Parathyroid adenoma (tissue), 2 donors: ENCODE measurements around the gene AGBL4.

Source experiments
- H2AFZ ChIP-seq: fragments of 300-600 bp; sonication (generic); one replicate; pipeline ENCODE4 v1.7.0; 2017; ENCODE audit warnings: antibody characterized with exemption, mild to moderate bottlenecking
- H3K27ac ChIP-seq: fragments of 300-600 bp; sonication (generic); one replicate; pipeline ENCODE4 v1.7.0; 2017
- H3K27me3 ChIP-seq: fragments of 300-600 bp; sonication (generic); one replicate; pipeline ENCODE4 v1.7.0; 2017; ENCODE audit warnings: low read length; ENCODE audit not compliant: control insufficient read depth, insufficient read depth
- H3K36me3 ChIP-seq: fragments of 300-600 bp; sonication (generic); one replicate; pipeline ENCODE4 v1.7.0; 2017; ENCODE audit warnings: low read length; ENCODE audit not compliant: control insufficient read depth, insufficient read depth
- H3K4me1 ChIP-seq: fragments of 300-600 bp; sonication (generic); one replicate; pipeline ENCODE4 v1.7.0; 2017; ENCODE audit warnings: control low read depth
- H3K4me2 ChIP-seq: fragments of 300-600 bp; sonication (generic); one replicate; pipeline ENCODE4 v1.7.0; 2017; ENCODE audit warnings: low read length
- H3K4me3 ChIP-seq: fragments of 300-600 bp; sonication (generic); one replicate; pipeline ENCODE4 v1.7.0; 2017; ENCODE audit warnings: low read depth, low read length
- H3K79me2 ChIP-seq: fragments of 300-600 bp; sonication (generic); one replicate; pipeline ENCODE4 v1.7.0; 2017; ENCODE audit warnings: control low read depth
- H3K9ac ChIP-seq: fragments of 300-600 bp; sonication (generic); one replicate; pipeline ENCODE4 v1.7.0; 2017; ENCODE audit warnings: mild to moderate bottlenecking
- H3K9me3 ChIP-seq: fragments of 300-600 bp; sonication (generic); one replicate; pipeline ENCODE4 v1.7.0; 2017; ENCODE audit warnings: low read length; ENCODE audit not compliant: control insufficient read depth
- TF ChIP-seq, protein P1 (sequence below): fragments of 300-600 bp; sonication (generic); IDR thresholded peaks from one replicate; pipeline ENCODE4 v1.7.0; 2017; ENCODE audit warnings: antibody characterized with exemption, mild to moderate bottlenecking
- donor health status: primary hyperparathyroidism.

The AGBL4 gene

GRCh38 chr1:48817505-48818114, 1206.1 kb downstream of the AGBL4 start:
- Histone ChIP-seq H3K27ac (no peak overlapping the region), H3K4me1 (no peaks in the 10 kb centered on the region), H3K79me2 (no peaks in the 10 kb centered on the region), H3K9me3 (no peaks in the 10 kb centered on the region), H3K4me3 (no peak overlapping the region), H3K4me2 (no peak overlapping the region), H3K36me3 (no peaks in the 10 kb centered on the region), H3K9ac (no peak overlapping the region), H3K27me3 (no peaks in the 10 kb centered on the region), H2AFZ (no peak overlapping the region)
- TF ChIP-seq, protein P1, sequence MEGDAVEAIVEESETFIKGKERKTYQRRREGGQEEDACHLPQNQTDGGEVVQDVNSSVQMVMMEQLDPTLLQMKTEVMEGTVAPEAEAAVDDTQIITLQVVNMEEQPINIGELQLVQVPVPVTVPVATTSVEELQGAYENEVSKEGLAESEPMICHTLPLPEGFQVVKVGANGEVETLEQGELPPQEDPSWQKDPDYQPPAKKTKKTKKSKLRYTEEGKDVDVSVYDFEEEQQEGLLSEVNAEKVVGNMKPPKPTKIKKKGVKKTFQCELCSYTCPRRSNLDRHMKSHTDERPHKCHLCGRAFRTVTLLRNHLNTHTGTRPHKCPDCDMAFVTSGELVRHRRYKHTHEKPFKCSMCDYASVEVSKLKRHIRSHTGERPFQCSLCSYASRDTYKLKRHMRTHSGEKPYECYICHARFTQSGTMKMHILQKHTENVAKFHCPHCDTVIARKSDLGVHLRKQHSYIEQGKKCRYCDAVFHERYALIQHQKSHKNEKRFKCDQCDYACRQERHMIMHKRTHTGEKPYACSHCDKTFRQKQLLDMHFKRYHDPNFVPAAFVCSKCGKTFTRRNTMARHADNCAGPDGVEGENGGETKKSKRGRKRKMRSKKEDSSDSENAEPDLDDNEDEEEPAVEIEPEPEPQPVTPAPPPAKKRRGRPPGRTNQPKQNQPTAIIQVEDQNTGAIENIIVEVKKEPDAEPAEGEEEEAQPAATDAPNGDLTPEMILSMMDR, result peak; percentile 77

GRCh38 chr1:48810740-48811139, 1213.0 kb downstream of the AGBL4 start:
- Histone ChIP-seq H3K27ac (no peak overlapping the region), H2AFZ (no peak overlapping the region), H3K9ac (no peak overlapping the region), H3K4me2 (no peak overlapping the region), H3K79me2 (no peaks in the 10 kb centered on the region), H3K4me3 (no peak overlapping the region), H3K9me3 (no peaks in the 10 kb centered on the region), H3K27me3 (no peaks in the 10 kb centered on the region), H3K36me3 (no peaks in the 10 kb centered on the region), H3K4me1 (no peaks in the 10 kb centered on the region)
- TF ChIP-seq, protein P1, result no peak

- Histone ChIP-seq H3K79me2 (no peaks in the 10 kb centered on the region), H2AFZ (no peak overlapping the region), H3K36me3 (no peaks in the 10 kb centered on the region), H3K9ac (no peak overlapping the region), H3K27ac (no peak overlapping the region), H3K9me3 (no peaks in the 10 kb centered on the region), H3K27me3 (no peaks in the 10 kb centered on the region), H3K4me3 (no peak overlapping the region), H3K4me1 (no peaks in the 10 kb centered on the region), H3K4me2 (no peak overlapping the region)
- TF ChIP-seq, protein P1, result no peak
Measured at GRCh38 chr1:48808496-48808895, 1215.3 kb downstream of the AGBL4 start.

GRCh38 chr1:48807554-48808260, 1216.0 kb downstream of the AGBL4 start:
- Histone ChIP-seq H3K36me3 (no peaks in the 10 kb centered on the region), H3K27ac (no peak overlapping the region), H2AFZ (no peak overlapping the region), H3K4me1 (no peaks in the 10 kb centered on the region), H3K27me3 (no peaks in the 10 kb centered on the region), H3K4me3 (no peak overlapping the region), H3K4me2 (no peak overlapping the region), H3K79me2 (no peaks in the 10 kb centered on the region), H3K9me3 (no peaks in the 10 kb centered on the region), H3K9ac (no peak overlapping the region)
- TF ChIP-seq, protein P1, result no peak

- TF ChIP-seq, protein P1, result no peak
- Histone ChIP-seq H3K27ac (no peak overlapping the region), H3K9me3 (no peaks in the 10 kb centered on the region), H3K4me2 (no peak overlapping the region), H3K79me2 (no peaks in the 10 kb centered on the region), H2AFZ (no peak overlapping the region), H3K9ac (no peak overlapping the region), H3K4me1 (no peaks in the 10 kb centered on the region), H3K4me3 (no peak overlapping the region), H3K36me3 (no peaks in the 10 kb centered on the region), H3K27me3 (no peaks in the 10 kb centered on the region)
Measured at GRCh38 chr1:48803474-48803873, 1220.3 kb downstream of the AGBL4 start.
